GM23338 (cell line): ENCODE data around the gene TOM1L1. TPM values are rescaled to one million over a fixed set of nuclear protein-coding genes. Genes with fewer than 3 reads are reported as not detected.

Source experiments
- ATAC-seq: fragments of 200-7000 bp; cut with Tn5 transposase; 3 replicates; pipeline ENCODE4 v1.9.1; 2020
- DNase-seq: peaks from one replicate; pipeline ENCODE4 v3.0.0-alpha.2; 2015; ENCODE audit warnings: low spot score
- H2AFZ ChIP-seq: fragments of 200-600 bp; sonication (generic); 2 replicates; pipeline ENCODE4 v1.8.0; 2016; ENCODE audit warnings: antibody characterized with exemption, mild to moderate bottlenecking, moderate library complexity
- H3F3A ChIP-seq: fragments of 200-600 bp; sonication (generic); replicated peaks from 2 replicates; pipeline ENCODE4 v1.8.0; 2017; ENCODE audit warnings: antibody characterized with exemption, mixed run types, low read depth
- H3K27ac ChIP-seq: fragments of 200-600 bp; sonication (generic); 2 replicates; pipeline ENCODE4 v1.6.1; 2016; ENCODE audit warnings: low read depth
- H3K27me3 ChIP-seq: fragments of 200-600 bp; sonication (generic); 2 replicates; pipeline ENCODE4 v1.8.0; 2016; ENCODE audit warnings: mild to moderate bottlenecking, mixed run types, moderate library complexity; ENCODE audit not compliant: insufficient read depth
- H3K36me3 ChIP-seq: fragments of 200-600 bp; sonication (generic); 2 replicates; pipeline ENCODE4 v1.8.0; 2016; ENCODE audit warnings: mild to moderate bottlenecking; ENCODE audit not compliant: insufficient read depth
- H3K4me1 ChIP-seq: fragments of 200-600 bp; sonication (generic); 2 replicates; pipeline ENCODE4 v1.8.0; 2016; ENCODE audit warnings: mild to moderate bottlenecking, moderate library complexity; ENCODE audit not compliant: insufficient read depth
- H3K4me2 ChIP-seq: fragments of 200-600 bp; sonication (generic); 2 replicates; pipeline ENCODE4 v1.7.1; 2017; ENCODE audit warnings: mixed run types
- H3K4me3 ChIP-seq: fragments of 200-600 bp; sonication (generic); 2 replicates; pipeline ENCODE4 v1.6.1; 2016; ENCODE audit warnings: mixed run types
- H3K79me2 ChIP-seq: fragments of 200-600 bp; sonication (generic); replicated peaks from 2 replicates; pipeline ENCODE4 v1.8.0; 2017; ENCODE audit warnings: mild to moderate bottlenecking; ENCODE audit not compliant: insufficient read depth
- H3K9me2 ChIP-seq: fragments of 200-600 bp; sonication (generic); 2 replicates; pipeline ENCODE4 v1.8.0; 2017; ENCODE audit not compliant: insufficient read depth
- H4K20me1 ChIP-seq: fragments of 200-600 bp; sonication (generic); replicated peaks from 2 replicates; pipeline ENCODE4 v1.8.0; 2017; ENCODE audit warnings: mild to moderate bottlenecking; ENCODE audit not compliant: insufficient read depth
- H3K27ac Mint-ChIP-seq: 2 replicates; pipeline ENCODE4 v1.8.0; 2020; ENCODE audit warnings: inconsistent platforms, mild to moderate bottlenecking, moderate library complexity, mixed read lengths
- H3K27me3 Mint-ChIP-seq: 3 replicates; pipeline ENCODE4 v1.8.0; 2022; ENCODE audit warnings: low read depth, mild to moderate bottlenecking, moderate library complexity, mixed read lengths, inconsistent platforms; ENCODE audit not compliant: insufficient read depth, poor library complexity
- H3K36me3 Mint-ChIP-seq: 3 replicates; pipeline ENCODE4 v1.8.0; 2021; ENCODE audit warnings: low read depth, mild to moderate bottlenecking, inconsistent platforms, moderate library complexity, mixed read lengths
- H3K4me1 Mint-ChIP-seq: 3 replicates; pipeline ENCODE4 v1.8.0; 2020; ENCODE audit warnings: mild to moderate bottlenecking, inconsistent platforms, mixed read lengths
- H3K4me3 Mint-ChIP-seq: 3 replicates; pipeline ENCODE4 v1.8.0; 2021; ENCODE audit warnings: moderate library complexity, mild to moderate bottlenecking, inconsistent platforms, mixed read lengths
- H3K9me3 Mint-ChIP-seq: 3 replicates; pipeline ENCODE4 v1.8.0; 2020; ENCODE audit warnings: moderate library complexity, mild to moderate bottlenecking, inconsistent platforms, mixed read lengths
- CREB1 ChIP-seq: fragments of 250-450 bp; sonication (Bioruptor Pico); IDR thresholded peaks from 2 replicates; pipeline ENCODE4 v1.5.0; 2020; ENCODE audit warnings: low read depth, mild to moderate bottlenecking, moderate library complexity
- ETS1 ChIP-seq: IDR thresholded peaks from 2 replicates; pipeline ENCODE4 v1.6.1; 2016; ENCODE audit warnings: antibody characterized with exemption
- EZH2phosphoT487 ChIP-seq: fragments of 200-600 bp; sonication (generic); IDR thresholded peaks from one replicate; pipeline ENCODE4 v1.8.1; 2018; ENCODE audit warnings: antibody characterized with exemption; ENCODE audit not compliant: unreplicated experiment
- JUNB ChIP-seq: IDR thresholded peaks from one replicate; pipeline ENCODE4 v1.6.1; 2016; ENCODE audit warnings: antibody characterized with exemption; ENCODE audit not compliant: unreplicated experiment
- NANOG ChIP-seq: IDR thresholded peaks from 2 replicates; pipeline ENCODE4 v1.6.1; 2016; ENCODE audit warnings: antibody characterized with exemption, borderline replicate concordance
- POLR2AphosphoS5 ChIP-seq: IDR thresholded peaks from 2 replicates; pipeline ENCODE4 v1.6.1; 2016; ENCODE audit warnings: antibody characterized with exemption, low read depth
- STAT1 ChIP-seq: IDR thresholded peaks from one replicate; pipeline ENCODE4 v1.6.1; 2016; ENCODE audit warnings: antibody characterized with exemption; ENCODE audit not compliant: unreplicated experiment
- ZNF114 ChIP-seq: fragments of 250-450 bp; sonication (Bioruptor Pico); IDR thresholded peaks from 2 replicates; pipeline ENCODE4 v1.5.0; 2020; ENCODE audit warnings: mild to moderate bottlenecking, moderate library complexity
- ZNF331 ChIP-seq: fragments of 250-450 bp; sonication (Bioruptor Pico); IDR thresholded peaks from 2 replicates; pipeline ENCODE4 v1.5.0; 2020; ENCODE audit warnings: low read depth, mild to moderate bottlenecking, moderate library complexity
- ZNF462 ChIP-seq: fragments of 250-450 bp; sonication (Bioruptor Pico); IDR thresholded peaks from 2 replicates; pipeline ENCODE4 v1.5.0; 2020; ENCODE audit warnings: mild to moderate bottlenecking, moderate library complexity
- polyA plus RNA-seq: library from polyadenylated mRNA; unstranded; fragments of >200 nt; fragmentation: Nextera tagmentation; extraction: Ambion mirVana; gene quantifications from 2 replicates; pipeline ENCODE4 v1.2.1, GENCODE V29; 2016
- total RNA-seq: library from RNA; depleted of rRNA; stranded (reverse); fragments of >200 nt; shearing (Covaris generic); gene quantifications from 2 replicates; pipeline ENCODE4 v1.2.3, GENCODE V29; 2014
- TF ChIP-seq, protein P1 (sequence below): IDR thresholded peaks from one replicate; pipeline ENCODE4 v1.6.1; 2018; ENCODE audit warnings: antibody characterized with exemption; ENCODE audit not compliant: unreplicated experiment

TOM1L1 gene
- total and polyA plus RNA-seq, 2 experiments from 2014 or later = 46.8 to 58.0 TPM

GRCh38 chr17:54902017-54902416 is 1.4 kb downstream of the TOM1L1 start:
- Histone ChIP-seq H3K27ac (no peak overlapping the region), H3K27me3 (no peaks in the 10 kb centered on the region), H3K4me2 (no peak overlapping the region), H3K4me3 (no peak overlapping the region; the same call in 1 of the 2 replicates), H3K4me1 (peaks cover 16% of the 10 kb centered on the region), H3F3A (peaks cover 5% of the 10 kb centered on the region), H3K36me3 (peaks cover 29% of the 10 kb centered on the region; the same call in 1 of the 2 replicates), H3K79me2 (no peaks in the 10 kb centered on the region; the same call in 1 of the 2 replicates), H3K9me2 (peaks cover 4% of the 10 kb centered on the region; the same call in 1 of the 2 replicates), H4K20me1 (peaks cover 4% of the 10 kb centered on the region), H2AFZ (no peak overlapping the region)
- Mint-ChIP-seq H3K36me3 (peaks cover 9% of the 10 kb centered on the region), H3K27me3 (peaks cover 16% of the 10 kb centered on the region), H3K4me3 (no peak overlapping the region), H3K9me3 (peaks cover under 1% of the 10 kb centered on the region; the same call in 1 of the 3 replicates), H3K4me1 (peaks cover 32% of the 10 kb centered on the region), H3K27ac (no peak overlapping the region)
- no peak for DNase-seq
- ATAC-seq = no peak
- TF ChIP-seq JUNB (no peak), POLR2AphosphoS5 (no peak), NANOG (no peak), STAT1 (no peak), ZNF114 (CRISPR knock-in tag) (no peak), ZNF331 (CRISPR knock-in tag) (no peak), ETS1 (no peak), CREB1 (no peak), ZNF462 (no peak), EZH2phosphoT487 (no peak)
- TF ChIP-seq, protein P1, sequence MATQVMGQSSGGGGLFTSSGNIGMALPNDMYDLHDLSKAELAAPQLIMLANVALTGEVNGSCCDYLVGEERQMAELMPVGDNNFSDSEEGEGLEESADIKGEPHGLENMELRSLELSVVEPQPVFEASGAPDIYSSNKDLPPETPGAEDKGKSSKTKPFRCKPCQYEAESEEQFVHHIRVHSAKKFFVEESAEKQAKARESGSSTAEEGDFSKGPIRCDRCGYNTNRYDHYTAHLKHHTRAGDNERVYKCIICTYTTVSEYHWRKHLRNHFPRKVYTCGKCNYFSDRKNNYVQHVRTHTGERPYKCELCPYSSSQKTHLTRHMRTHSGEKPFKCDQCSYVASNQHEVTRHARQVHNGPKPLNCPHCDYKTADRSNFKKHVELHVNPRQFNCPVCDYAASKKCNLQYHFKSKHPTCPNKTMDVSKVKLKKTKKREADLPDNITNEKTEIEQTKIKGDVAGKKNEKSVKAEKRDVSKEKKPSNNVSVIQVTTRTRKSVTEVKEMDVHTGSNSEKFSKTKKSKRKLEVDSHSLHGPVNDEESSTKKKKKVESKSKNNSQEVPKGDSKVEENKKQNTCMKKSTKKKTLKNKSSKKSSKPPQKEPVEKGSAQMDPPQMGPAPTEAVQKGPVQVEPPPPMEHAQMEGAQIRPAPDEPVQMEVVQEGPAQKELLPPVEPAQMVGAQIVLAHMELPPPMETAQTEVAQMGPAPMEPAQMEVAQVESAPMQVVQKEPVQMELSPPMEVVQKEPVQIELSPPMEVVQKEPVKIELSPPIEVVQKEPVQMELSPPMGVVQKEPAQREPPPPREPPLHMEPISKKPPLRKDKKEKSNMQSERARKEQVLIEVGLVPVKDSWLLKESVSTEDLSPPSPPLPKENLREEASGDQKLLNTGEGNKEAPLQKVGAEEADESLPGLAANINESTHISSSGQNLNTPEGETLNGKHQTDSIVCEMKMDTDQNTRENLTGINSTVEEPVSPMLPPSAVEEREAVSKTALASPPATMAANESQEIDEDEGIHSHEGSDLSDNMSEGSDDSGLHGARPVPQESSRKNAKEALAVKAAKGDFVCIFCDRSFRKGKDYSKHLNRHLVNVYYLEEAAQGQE = no peak
